COR-L47 (cell line): ENCODE data around the gene GYS2.
"Not testable (repeated sequence)": the region's sequence is repeated elsewhere in the genome, so short reads cannot be mapped to it uniquely, and the experiment has no call there.

Source experiments
- DNase-seq: peaks from one replicate; lab custom pipeline; 2025; lab: John Stamatoyannopoulos, UW

GYS2 gene

DNA sequence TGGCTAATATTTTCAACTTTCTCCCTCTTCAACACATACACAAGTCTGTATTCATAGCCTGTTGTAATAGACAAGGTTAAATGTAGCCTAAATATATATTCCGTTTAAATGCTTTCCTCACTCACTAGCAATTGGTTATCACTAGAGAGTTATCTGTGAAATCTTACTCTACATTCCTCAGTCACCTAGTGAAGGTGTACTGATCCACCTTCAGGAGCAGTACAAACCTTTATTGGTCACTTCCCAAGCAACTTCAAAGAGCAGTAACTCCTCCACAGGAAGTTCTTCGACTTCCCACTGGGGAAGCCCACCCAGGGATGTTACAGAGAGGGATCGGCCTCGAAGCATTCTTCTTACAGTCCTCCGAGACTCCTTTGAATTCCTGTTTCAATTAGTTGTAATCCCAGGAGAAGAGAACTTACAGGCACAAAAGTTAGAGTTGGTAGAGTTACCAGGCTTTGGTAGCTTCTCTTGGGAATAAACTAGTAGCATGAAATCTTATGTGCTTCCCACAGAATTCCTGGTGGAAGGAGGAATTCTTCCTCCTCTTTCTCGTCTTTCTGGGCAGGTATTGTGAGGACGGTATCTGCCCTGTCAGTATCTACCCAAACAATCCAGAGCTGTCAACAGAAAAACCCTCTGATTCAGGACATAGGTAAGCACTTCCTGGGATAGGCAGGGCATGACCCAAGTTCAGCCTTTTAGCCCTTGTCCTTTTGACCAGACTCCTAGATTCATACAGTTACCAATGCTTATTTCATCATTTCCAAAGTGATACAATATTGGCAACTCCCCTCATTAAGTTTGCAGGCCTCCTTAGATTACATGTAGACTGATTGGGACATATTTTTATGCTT lies at the start of gene GYS2:
Gene GYS2 (minus strand): TSS at position 603 of the 857 bp plus-strand sequence. CDS start 255 bp downstream, at position 348.
- DNase-seq = no peak

DNA sequence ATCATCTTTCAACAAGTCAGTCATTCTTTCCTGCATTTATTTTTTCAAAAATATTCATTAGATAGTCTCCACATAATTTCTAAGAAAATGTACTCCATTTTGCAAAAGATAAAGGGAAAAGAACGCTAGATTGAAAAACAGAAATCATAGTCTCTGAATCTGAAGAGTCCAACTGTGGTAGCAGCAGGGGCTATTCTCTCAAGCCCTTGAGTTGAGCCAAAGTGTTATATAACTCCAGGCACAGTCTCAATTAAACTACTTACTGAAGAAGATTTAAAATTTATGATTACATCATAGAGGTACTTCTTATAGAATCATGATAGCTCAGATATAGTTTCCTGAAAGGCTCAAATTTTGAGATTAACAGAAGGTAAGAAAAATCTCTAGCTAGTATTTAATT lies 47.2 kb upstream of the GYS2 start:
- no peak for DNase-seq

DNA sequence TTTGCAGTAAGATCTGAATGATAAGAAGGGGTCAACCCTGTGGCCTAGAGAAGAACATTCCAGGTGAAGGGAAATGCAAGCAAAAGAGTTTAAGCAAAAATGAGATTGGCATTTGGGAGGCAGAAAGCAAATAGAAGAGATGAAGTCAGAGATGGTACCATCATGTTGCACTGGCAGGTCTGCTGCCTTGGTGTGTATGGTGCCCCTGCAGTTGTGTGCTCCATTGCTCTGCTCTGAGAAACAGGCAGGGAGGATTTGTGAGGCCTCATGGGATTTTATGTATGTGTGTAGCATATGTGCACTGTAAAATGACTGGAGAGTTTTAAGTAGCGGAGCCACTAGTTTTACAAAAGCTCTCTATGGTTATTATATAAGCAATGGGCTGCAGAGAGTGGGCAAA lies 46.4 kb upstream of the GYS2 start:
- DNase-seq = no peak

DNA sequence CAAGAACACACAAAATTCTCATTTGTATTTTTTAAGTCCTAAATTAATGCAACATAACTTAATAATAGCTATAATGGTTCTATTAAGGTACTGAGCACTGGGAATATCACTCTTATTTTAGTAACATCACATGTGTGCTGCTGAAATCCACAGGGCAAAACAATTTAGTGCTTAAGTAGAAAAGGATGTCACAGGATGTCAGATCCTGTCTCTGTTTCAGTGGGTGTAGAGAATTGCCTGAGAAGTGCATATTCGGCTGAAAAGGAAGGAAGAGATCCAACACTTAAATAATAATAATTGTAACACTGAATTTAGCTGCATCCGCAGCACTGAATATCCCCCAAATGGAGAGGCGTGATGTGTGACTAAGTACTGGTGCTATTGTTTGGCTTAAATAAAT lies 44.4 kb upstream of the GYS2 start:
- no peak for DNase-seq

DNA sequence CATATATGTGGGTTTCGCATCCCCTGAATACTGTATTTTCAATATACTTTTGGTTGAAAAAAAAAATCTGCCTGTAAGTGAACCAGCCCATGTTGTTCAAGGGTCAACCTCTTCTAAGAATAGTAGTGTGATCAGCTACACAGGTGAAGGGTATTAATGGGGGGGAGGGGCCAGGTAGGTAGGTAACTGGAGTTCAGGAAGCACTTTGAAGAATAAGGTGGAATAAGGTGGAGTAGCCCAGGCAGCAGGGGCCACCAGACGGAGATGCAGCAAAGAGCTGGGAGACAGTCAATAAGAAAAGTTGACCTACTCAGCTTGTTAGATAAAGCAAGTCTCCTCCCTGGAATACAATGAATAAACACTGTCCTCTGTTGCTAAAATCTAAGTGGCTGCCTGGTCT lies 43.7 kb upstream of the GYS2 start:
- no peak for DNase-seq

DNA sequence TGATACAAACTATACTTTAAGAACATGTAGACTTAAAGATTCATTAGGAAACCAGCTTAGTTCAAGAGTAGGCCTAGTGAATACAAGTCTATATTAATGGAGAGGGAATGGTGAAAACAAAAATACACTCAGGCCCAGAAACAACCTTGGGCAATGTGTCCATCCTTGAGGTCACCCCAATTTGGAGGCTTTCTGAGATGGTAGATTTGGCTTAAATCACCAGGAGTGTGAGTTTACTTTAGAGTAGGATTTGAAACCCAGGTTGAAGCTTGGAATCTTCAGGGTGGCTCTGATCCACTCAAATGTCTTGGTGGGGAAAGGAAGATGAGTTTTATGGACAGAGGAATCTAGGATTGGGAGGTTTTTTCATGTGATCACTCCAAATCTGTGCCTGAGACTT lies 42.5 kb upstream of the GYS2 start:
- DNase-seq = no peak

DNA sequence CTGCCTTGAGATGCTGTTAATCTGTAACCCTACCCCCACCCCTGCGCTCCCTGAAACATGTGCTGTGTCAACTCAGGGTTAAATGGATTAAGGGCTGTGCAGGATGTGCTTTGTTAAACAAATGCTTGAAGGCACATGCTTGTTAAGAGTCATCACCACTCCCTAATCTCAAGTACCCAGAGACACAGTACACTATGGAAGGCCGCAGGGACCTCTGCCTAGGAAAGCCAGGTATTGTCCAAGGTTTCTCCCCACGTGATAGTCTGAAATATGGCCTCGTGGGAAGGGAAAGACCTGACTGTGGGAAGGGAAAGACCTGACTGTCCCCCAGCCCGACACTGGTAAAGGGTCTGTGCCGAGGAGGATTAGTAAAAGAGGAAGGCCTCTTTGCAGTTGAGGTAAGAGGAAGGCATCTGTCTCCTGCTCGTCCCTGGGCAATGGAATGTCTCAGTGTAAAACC lies 40.4 kb upstream of the GYS2 start:
- DNase-seq = not testable (repeated sequence)

DNA sequence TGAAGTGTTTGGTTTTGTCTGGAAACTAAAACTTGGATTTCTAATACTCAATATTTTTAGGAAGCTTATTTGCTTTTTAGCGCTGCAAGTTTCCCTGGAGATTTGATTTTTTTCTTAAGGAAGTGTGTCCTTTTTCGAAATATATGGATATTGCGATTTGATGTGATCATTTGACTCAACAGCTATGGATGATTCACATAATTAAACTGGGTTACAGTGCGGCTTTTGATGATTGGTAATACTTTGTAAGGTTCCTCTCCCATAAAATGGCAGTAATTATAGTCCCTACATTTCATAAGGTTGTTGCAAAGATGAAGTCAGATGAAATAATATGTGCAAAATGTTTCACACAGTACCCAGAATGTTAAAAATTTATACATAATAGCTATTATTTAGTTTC lies 39.9 kb upstream of the GYS2 start:
- DNase-seq = no peak

DNA sequence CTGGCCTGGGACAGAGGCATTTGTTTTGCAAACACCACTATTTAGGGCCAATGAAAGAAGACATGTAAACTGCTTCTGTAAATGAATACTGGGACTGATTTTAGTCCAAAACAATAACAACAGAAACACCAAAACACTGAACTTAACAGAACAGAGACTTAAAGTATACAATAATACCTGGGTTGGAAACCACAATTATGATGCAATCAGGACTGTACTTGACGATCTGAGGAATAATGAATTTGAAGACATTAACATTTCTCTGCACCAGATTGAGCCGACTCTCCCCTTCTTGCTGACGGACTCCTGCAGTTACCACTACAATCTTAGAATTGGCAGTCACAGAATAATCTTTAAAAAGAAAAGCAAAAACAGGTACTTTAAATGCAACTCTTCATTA lies 39.1 kb upstream of the GYS2 start:
- DNase-seq = no peak

DNA sequence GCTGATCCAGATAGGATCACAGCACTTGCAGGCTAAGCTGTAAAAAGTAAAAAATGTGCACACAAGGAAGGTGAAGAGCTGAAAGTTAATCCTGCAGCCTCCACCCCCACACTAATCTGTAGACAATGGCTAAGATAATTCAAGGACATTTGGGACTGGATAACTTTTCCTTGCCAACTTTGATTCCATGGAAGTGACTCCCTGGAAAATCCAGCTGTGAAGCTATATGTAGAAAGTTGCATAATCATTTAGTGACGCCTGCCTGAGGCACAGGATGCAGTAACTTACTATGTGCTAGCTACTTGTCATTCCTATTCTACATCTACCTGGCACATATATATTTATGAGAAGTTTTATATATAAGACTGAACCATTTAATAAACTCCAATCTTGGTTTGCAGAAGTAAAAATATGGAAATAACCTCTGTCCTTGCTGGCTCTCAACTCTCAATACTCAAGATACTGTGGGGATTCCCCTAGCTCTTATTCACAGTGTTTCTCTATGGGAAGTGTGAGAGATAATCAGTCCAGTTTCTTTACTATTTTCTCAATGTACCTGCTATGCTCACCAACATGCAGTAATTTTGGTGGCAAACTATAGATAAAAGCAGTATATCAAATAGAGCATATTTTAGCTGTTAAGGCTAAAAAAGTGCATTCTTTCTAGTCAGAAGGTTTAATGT lies 38.2 kb upstream of the GYS2 start:
- DNase-seq = no peak

DNA sequence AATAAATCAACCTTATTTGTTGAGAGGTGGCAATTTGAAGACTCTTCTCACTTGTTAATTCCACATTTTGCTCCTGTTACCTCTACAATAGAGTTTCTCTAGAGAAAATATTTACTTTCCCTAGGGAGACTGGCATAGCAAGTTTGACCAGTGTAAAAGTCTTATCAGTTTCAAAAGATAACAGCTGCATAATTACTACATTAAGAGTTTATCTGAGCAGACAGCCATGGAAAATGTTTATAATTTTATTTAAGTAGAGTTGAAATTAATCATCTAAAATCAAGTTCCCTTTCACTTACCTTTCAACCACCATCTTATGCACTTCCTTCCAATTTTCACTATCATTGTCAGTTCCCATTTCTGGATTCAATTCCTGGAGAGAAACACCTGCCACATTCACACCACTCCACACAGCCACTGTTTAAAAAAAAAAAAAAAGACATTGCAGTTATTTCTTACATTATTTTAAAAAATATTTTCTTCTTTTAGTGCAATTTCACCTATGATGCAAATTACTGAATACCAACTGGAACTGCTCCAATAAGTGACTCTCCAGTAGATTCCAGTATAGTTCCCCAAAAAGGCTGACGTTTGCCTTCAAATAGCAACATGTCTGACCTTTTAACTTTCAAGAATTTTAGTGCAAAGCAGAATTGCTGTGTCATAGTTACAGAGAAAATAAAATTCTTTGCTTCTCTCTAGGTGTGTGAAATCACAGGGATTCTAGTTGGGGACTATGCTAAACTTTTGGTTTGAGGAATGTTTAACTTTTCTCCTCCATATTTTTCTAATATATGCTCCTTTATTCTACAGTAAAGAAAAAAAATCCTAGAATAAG lies 33.6 kb upstream of the GYS2 start:
- DNase-seq = no peak

DNA sequence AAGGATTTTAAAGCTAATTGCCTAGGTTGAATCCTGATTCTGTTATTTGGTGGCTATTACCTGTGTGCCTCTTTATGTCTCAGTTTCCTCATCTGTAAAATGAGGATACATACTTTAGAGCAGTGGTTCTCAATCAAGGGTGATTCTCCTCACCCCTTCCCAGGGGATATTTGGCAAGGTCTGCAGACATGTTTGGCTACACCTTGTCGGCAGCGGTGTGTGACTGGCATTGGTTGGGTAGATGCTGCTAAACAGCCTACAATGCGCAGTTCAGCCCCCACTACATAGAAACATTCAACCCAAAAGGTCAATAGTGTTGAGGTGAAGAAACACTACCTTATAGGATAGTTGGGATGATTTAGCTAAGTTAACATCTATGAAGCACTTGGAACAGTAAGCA lies 29.6 kb upstream of the GYS2 start:
- no peak for DNase-seq

DNA sequence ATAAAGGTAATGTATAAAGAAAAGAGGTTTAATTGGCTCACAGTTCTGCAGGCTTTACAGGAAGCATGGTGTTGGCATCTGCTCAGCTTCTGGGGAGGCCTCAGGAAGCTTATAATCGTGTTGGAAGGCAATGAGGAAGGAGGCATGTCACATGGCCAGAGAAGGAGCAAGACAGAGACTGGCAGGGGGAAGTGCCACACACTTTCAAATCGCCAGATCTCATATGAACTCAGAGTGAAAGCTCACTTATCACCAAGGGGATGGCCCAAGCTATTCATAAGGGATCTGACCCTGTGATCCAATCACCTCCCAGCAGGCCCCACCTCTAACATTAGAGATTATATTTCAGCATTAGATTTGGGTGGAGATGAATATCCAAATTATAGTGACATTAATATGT lies 26.7 kb upstream of the GYS2 start:
- DNase-seq = no peak

DNA sequence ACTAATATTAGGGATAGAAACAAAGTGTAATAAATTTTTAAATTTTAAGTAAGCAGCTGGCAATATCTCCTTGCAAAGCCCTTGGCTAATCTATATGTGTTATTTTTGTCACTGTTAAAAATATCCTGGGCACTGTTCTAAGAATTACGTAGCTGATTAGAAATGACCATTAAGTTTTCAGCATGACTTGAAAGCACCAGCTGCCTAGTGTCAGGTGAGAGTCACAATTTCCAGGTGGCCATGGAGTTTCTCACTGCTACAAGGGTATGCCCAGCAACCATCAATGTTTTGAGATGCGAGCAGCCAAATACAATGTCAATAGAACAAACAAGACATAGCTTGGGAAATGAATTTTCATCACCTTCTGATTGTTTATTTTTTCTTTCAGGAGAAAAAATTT lies 23.3 kb upstream of the GYS2 start:
- DNase-seq = no peak

DNA sequence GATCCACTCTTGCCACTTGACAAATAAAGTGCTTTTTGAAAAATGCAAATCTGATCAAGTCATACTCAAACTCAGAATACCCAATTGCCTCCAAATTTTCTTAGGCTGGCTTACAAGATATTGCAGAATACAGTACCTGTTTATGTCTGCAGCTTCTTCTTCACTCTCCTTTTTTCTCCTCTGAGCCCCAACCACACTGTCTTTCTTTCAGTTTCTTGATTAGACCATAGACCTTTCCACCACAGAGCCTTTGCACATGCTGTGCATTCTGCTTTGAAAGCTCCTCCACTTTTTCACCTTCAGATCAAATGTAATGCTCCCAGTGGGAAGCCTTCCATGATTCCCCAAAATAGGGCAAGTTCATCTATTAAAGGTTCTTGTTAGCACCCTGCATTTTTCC lies 13.9 kb upstream of the GYS2 start:
- no peak for DNase-seq

DNA sequence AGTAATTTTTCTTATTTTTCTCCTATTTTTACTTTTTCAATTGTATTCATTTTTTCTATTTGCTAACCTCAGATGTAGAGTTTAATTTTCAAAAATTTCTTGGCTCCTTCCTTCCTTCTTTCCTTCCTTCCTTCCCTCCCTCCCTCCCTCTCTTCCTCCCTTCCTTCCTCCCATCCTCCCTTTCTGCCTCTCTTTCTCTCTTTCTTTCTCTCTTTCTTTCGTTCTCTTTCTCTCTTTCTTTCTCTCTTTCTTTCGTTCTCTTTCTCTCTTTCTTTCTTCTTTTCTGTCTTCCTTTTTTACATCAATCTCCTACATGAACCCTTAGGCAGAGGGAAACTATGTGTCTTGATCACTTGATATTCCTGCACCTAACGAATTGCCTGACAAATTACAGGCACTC lies 12.4 kb upstream of the GYS2 start:
- DNase-seq = no peak

DNA sequence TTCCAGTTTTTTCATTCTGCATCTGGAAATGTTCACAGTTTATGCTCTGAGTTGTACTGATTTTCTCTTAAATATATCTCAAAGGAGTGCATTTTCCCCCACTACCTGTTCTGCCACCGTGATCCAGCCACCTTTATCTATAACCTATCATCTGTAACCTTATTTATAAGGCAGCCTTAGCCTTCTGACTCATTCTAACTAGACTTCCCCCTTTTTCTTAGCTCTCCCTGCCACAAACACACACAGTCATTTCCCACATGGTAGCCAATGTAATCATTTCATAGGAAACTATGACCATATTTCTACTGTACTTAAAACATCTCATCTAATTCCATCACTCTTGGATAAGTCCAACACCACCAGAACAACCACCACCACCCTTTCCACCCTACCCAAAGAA lies 10.8 kb upstream of the GYS2 start:
- no peak for DNase-seq

DNA sequence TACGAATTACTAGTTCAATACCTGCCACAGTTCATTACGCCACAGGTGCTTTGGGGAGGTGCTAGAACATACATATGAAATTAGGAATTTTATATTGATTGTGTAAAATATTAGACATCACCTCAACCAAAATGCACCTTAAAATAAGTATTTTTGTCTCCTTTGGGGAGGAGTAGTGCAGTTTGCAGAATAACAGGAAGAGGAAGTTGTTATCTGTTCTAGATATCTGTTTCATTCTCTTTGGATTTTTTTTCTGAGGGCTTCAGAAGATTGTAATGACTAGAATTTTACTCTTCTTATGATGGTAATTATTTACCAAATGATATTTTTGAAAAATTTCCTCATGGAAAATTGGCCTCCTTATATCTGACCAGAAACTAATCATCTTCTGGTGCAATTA lies 9.9 kb upstream of the GYS2 start:
- no peak for DNase-seq

DNA sequence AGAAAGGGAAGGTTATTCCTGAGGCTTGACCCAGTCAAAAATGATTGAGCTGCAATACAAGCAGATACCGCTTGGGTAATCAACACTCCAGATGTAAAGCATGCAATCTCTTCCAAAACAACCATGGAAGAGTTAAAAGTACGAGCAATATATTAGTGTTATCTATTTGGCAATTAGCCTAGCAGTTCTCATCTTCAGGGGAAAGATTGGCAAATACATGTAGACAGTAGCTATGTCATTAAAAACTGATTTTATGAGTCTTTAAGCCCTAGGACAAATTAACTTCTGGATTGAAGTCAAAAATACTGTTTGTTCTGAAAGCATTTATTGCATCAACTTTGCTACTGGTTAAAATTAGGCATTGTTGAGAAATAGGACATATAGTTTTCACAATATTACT lies 9.3 kb upstream of the GYS2 start:
- DNase-seq = no peak

DNA sequence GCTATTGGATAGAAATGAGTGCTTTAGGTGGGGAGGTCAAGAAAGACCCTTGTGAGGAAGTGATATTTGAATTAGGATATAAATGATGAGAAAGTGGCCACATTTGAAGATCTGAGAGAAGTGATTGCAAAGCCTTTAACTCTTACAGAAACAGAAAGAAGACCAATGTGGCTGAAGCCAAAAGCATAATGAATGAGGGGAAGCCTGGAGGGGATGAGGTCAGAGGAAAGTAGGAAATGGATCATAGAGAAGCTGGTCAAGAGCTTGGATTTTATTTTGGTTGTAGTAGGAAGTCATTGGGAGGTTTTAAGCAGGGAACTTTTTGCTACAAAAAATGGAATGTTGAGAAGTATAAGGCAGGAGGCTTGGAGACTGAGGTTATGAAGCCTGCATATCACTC lies 3.5 kb upstream of the GYS2 start:
- DNase-seq = no peak

DNA sequence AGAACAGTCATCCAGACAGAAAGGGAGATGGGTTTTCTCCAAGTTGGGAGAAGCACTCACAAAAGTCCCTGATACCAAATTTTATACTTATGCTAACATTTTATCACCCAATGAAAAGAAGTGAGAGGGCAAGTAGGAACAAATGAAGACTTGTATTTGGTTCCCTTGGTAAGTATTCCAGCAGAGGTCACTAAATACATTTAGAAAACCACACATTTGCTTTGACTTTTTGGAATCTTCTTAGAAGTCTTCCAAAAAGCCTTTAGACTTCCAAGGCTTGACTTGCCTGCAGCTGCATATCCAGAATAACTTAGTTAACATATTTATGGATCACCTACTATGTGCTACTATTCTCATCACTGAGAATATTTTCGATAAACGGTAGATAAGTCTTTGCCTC lies 3.1 kb upstream of the GYS2 start:
- DNase-seq = no peak

DNA sequence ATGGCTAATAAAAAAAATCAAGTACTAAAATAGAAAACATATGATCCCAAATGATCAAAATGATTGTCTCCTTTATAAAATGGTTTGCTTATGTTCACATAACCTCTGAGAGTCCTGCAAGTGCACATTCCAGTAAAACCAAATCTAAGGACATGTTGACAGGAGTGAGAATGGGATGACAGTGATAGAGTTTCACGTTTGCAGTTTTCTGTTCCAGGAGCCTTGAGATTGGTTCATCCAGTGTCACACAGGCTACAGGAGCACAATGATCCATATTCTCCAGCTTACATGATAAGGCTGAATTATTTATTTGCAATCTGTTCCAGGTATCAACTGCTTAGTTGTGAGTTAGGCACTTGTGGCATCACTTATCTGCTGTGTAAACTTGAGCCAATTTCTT lies 1.5 kb upstream of the GYS2 start:
- no peak for DNase-seq

DNA sequence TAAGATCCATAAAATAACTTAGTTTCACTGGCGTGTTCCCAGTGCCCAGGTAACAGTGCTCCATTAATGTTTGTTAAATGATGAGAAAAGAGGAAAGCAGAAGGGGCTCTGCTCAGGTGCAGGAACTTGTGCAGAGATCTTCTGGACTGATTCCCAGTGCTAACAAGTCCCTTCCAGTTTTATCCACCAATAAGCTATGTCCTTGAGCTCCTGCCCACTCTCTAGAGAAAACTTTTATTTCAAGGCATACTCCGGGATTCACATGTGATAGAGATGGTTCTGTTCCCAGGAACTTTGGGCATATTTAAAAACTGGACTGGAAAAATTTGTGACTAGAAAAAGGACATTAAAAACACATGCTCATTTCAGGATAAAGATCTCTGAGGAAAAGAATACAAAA lies 1.9 kb downstream of the GYS2 start:
- no peak for DNase-seq
